HG03280 (cell line): ENCODE results near the gene GAB2.
"Not testable (repeated sequence)": the region's sequence is repeated elsewhere in the genome, so short reads cannot be mapped to it uniquely, and the experiment has no call there.

Source experiments
- ATAC-seq: cut with Tn5 transposase; IDR thresholded peaks from one replicate; pipeline ENCODE4 v1.9.1; 2021; ENCODE audit warnings: mild to moderate bottlenecking, moderate library complexity; ENCODE audit not compliant: unreplicated experiment

The GAB2 gene

DNA sequence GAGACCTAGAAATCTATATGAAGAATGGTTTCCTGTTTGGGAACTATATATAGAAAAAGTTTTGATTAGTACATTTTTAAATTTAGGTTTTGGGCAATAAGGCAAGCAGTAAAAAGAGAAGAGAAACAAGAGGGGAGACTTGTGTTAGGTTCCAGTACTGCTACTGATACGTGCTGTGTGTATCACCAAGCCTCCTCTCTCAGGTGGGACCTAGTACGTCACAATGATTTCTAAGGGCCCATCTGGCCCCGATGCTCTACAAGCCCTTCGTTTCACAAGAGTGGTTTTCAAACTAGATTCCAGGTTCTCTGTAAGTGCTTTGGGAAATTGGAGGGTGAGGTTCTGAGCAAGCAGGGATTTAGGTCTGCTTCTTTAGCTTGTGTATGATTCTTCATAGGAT lies 189.7 kb downstream of the GAB2 start:
- peak; percentile 66 for ATAC-seq

- no peak for ATAC-seq
Observed at GRCh38 chr11:78226684-78227680, 190.6 kb downstream of the GAB2 start.

DNA sequence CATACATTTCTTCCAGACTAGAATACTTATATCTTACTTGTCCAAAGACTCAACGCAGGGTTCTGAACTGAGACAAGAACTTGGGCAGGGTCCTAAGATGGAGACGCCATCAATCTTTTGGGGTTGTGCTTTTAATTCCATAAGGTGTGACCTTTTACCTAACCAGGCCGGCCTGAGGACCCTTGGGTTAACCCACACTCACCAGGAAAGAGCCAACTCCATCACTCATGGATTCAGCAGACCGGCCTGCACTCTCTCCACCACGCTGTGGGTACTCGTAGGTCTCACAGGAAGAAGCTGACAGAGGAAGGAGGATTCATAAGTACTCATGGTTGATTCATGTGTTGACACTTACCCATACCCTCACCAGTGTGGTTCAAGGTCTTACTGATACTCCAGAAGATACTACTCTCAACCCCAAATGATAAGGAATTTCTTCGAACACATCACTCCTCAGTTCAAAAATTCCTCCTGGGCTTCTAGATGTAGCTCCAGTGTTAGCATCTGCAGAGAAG lies 192.7 kb downstream of the GAB2 start:
- ATAC-seq: no peak

- no peak for ATAC-seq
Observed at GRCh38 chr11:78224506-78224905, 193.1 kb downstream of the GAB2 start.

- peak; percentile 46 for ATAC-seq
Observed at GRCh38 chr11:78223320-78223954, 194.2 kb downstream of the GAB2 start.

- not testable (repeated sequence) for ATAC-seq
Observed at GRCh38 chr11:78222726-78223125, 194.9 kb downstream of the GAB2 start.

GRCh38 chr11:78221396-78222315 lies 196.0 kb downstream of the GAB2 start:
- no peak for ATAC-seq

DNA sequence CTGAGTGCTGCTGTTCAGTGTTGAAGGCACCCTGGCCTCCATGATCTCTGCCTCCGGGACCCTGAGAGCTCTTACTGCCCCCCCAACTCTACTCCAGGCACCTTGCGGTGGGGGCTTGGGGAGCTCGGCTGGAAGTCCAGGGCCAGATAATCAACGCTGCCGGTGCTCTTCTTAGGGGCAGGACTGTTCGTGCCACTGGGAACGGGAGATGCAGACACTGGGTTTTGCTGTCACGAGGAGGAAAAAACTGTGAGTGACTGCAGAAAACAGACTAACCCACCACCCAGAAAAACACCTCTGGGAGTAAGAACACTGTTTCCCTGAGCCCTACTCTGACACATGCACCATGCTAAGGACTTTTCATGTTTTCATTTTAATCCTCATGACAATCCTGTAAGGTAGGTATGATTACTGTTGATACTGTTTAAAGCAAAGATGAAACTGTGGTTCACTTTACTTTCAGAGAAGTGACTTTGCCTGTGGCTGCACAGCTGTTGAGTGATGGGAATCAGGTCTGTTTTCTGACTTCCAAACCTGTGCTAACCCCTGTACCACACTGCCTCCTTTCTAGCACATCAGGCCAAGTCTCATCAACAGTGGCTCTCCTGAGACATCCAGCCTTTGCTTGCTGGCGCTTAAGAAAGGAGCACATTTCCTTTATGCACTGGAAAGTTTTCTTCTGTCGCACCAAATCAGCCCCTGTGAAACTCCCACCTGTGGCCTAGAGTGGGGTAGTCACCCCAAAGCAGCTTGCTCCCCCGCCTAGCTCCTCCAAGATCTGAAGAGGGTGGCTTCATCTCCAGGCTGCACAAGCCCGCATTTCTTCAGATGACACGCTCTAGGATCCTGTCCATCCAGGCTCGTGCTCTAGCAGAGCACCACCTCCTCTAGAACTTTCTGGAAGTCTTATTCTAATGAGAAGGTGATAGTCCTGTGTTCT lies 197.1 kb downstream of the GAB2 start:
- ATAC-seq: no peak

DNA sequence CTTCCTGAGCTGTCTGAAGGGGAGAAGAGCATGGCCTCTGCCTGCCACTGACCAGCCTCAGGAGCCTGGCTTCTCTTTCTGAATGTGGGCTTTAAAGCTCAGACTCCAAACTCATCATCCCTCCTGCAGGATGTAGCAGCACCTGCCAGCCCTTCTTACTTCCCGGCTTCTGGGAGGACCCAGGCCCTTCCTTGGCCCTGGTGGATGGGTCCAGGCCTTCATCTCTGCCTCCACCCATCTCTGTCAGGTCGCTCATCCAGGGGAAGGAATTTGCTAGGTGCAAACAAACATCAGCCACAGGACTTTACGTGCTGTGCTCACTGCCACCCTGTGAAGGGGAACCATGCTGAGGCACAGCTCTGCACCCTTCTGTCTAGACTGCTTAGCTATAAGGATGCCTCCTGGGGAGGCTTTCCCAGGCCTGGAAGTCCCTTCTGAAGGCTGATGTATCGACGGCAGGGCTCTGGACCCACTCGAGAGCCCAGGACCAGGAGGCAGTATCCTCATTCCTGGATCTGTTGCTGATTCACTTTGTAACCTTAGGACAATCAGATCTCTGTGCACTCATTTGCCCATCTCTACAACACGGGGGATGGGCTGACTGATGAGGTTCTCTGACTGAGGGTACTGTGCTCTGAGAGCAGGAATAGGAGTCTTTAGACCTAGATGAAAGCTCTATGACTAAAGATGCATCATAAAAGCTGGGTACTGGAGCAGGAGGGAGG lies 198.0 kb downstream of the GAB2 start:
- ATAC-seq: no peak

- ATAC-seq: no peak
Observed at GRCh38 chr11:78218707-78219492, 198.7 kb downstream of the GAB2 start.

GRCh38 chr11:78217650-78218541 lies 199.7 kb downstream of the GAB2 start:
- ATAC-seq: no peak

DNA sequence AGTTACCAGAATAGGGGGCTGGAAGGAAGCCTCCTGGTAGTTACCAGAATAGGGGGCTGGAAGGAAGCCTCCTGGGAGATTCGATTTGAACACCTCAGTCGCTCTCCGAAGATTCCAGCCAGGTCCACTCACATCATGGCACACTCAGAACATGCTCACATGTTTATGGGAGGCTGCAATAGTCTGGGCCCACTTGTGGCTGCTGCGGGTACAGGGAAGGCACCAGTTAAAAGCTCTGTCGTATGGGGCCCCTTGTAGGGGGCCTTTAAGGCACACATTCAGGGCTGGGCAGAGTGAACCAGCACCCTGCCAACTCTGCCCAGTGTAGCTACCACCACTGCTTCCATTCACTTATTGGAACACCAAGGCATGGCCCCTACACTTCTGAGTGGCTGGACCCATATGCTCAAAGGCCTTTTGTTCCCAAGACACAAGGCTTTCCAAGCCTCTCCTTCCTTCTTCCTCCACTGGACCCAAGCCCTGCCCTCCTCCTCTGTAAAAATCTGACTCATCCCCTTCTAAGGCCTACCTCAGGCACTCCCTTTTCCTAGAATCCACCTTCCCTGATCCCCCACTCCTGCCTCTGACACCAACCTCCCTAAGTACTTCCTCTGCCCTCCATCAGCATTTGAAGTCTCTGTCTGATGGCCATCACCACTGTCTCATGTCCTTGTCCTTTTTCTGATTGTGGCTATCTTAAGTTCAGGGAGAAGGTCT lies 200.9 kb downstream of the GAB2 start:
- ATAC-seq: no peak

DNA sequence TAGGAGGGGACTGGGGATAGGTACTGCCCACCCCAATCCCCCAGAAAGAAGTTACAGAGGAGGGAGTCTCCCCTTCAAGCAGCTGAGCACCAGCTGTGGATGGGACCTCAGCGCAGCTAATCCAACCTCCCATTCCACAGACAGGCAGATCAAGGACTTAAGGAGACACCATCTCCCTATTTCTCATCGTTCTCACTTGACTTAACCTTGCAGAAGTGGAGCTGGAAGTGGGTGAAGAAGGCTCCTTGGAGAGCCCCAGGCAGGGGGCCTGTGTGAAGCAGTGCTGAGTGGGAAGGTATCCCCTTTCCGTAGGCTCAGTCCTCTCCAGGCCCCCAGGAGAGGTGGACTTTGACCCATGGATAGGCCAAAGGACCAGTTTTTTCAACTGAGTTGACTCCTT lies 201.6 kb downstream of the GAB2 start:
- no peak for ATAC-seq

GRCh38 chr11:78214331-78215194 lies 203.1 kb downstream of the GAB2 start:
- ATAC-seq: no peak

DNA sequence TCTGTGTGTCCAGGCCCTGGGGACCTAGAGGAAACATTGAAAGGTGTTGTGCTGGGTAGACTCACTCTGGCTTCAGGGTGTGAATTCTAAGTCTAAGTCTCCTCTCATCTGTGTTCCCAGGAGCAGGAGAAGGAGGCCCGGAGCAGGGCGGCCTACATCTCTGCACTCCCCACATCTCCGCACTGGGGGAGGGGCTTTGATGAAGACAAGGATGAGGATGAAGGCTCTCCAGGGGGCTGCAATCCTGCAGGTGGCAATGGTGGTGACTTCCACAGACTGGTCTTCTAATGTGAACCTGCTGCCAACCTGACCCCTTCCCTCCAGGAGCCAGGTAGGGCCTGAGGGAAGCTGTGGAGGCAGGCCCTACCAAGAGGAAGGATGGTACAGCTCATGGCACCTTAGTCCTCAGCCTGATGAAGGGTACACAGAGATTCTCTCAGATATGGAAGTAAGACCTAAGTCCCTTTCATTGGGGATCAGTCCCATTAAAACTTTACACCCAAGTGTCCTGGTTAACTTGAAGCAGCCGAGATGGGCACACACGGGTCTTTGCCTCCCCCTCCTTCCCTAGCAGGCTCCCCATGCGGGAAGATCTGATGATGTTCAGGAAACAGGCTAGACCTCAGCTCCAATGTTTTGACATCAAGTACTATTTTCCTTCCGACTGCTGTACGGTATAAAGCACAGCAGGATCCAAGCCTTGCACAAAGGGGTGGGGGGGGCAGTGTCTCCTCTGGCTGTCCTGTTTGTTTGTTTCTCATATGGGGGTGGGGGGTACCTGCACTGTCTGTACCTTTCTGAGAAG lies 203.9 kb downstream of the GAB2 start:
- no peak for ATAC-seq
